Gastrocnemius medialis (tissue), 4 donors: ENCODE results near the gene MDM1. TPM values are rescaled to one million over a fixed set of nuclear protein-coding genes. Genes with fewer than 3 reads are reported as not detected.

Source experiments
- ATAC-seq, 2 donors: fragments of 150-250 bp; one replicate each; pipeline ENCODE4 v1.9.1; 2016
- DNase-seq, 2 donors: peaks; one replicate each; pipeline ENCODE4 v3.0.0-alpha.2; 2019
- H3K27ac ChIP-seq, 4 donors: fragments of 200-600 bp; sonication (generic); 1 replicate in 1 of 4; 2 replicates in 3 of 4; pipeline ENCODE4 v1.5.1; 2016 to 2018; ENCODE audit warnings: mild to moderate bottlenecking in 2 of 4, moderate library complexity in 1 of 4
- H3K27me3 ChIP-seq, 3 donors: fragments of 200-600 bp; sonication (generic) in 2 of 3; 1 replicate in 1 of 3; 2 replicates in 2 of 3; pipeline versions ENCODE4 v1.5.1 to v1.6.0; 2016 to 2019; ENCODE audit warnings: mild to moderate bottlenecking in 1 of 3, moderate library complexity in 1 of 3
- H3K36me3 ChIP-seq, 2 donors: fragments of 200-600 bp; sonication (generic) in 1 of 2; one replicate each; pipeline ENCODE4 v1.5.1; 2017 to 2018
- H3K4me1 ChIP-seq, 2 donors: fragments of 200-600 bp; sonication (generic) in 1 of 2; one replicate each; pipeline ENCODE4 v1.5.1; 2016 to 2017; ENCODE audit warnings: mild to moderate bottlenecking in 2 of 2
- H3K4me3 ChIP-seq, 4 donors: fragments of 200-600 bp; sonication (generic) in 3 of 4; 1 replicate in 1 of 4; 2 replicates in 3 of 4; pipeline ENCODE4 v1.5.1; 2016 to 2019; ENCODE audit warnings: mild to moderate bottlenecking in 2 of 4
- H3K9me3 ChIP-seq, 3 donors: fragments of 200-600 bp; sonication (generic) in 2 of 3; 1 replicate in 1 of 3; 2 replicates in 2 of 3; pipeline ENCODE4 v1.5.1; 2016 to 2019
- POLR2A ChIP-seq, 2 donors: fragments of 450-650 bp; IDR thresholded peaks; one replicate each; pipeline ENCODE4 v1.6.1; 2017; ENCODE audit warnings: antibody characterized with exemption in 2 of 2, mild to moderate bottlenecking in 2 of 2, moderate library complexity in 2 of 2
- in situ Hi-C, 4 donors: fragments of 200-750 bp; cut with MboI; loops; one replicate each; pipeline versions ENCODE4 v1.15.0 to v1.8.0; 2017; ENCODE audit warnings: low sequenced_read_pairs in 4 of 4
- intact Hi-C: fragments of 100-400 bp; cut with DNase I; formaldehyde crosslinking; loops from one replicate; pipeline ENCODE4 v1.15.1; 2023; ENCODE audit warnings: low total_unique reads
- total RNA-seq, 4 donors: library from RNA; depleted of rRNA; stranded (reverse); fragments of >200 nt; gene quantifications; one replicate each; pipeline versions ENCODE4 v1.1.0 to v1.2.3, GENCODE V29; 2016
- TF ChIP-seq, protein P1 (sequence below), 5 experiments: fragments of 450-650 bp in 3 of 5; fragments of 200-600 bp in 2 of 5; sonication (generic) in 2 of 5; IDR thresholded peaks in 4 of 5; conservative IDR thresholded peaks in 1 of 5; 1 replicate in 4 of 5; 2 replicates in 1 of 5; pipeline ENCODE4 v1.5.1; 2016 to 2019; ENCODE audit warnings: antibody characterized with exemption in 5 of 5, mild to moderate bottlenecking in 3 of 5, moderate library complexity in 3 of 5

MDM1 gene
- total RNA-seq, 4 donors from 2014 or later, result 1.6 to 6.8 (median 3.4) TPM

DNA sequence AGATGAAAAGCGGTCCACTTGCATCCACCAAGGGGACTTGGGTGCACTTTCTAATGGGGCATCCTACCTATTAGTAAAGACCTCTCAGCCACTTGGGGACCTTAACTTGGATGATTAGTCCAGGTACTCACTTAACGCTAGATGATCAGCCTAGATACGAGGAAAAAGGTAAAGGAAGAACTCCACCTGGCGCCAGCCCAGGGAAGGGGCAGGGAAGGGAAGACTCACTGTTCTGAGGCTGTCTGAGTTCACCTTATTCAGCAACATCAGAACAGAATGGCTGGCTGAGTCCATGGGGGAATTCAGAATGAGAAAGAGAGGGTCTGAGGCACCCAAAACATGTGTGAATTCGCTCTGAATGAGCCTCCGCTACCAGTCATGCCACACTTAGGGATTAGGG lies 85.8 kb downstream of the MDM1 start:
- intact Hi-C loops, result no loop called here

DNA sequence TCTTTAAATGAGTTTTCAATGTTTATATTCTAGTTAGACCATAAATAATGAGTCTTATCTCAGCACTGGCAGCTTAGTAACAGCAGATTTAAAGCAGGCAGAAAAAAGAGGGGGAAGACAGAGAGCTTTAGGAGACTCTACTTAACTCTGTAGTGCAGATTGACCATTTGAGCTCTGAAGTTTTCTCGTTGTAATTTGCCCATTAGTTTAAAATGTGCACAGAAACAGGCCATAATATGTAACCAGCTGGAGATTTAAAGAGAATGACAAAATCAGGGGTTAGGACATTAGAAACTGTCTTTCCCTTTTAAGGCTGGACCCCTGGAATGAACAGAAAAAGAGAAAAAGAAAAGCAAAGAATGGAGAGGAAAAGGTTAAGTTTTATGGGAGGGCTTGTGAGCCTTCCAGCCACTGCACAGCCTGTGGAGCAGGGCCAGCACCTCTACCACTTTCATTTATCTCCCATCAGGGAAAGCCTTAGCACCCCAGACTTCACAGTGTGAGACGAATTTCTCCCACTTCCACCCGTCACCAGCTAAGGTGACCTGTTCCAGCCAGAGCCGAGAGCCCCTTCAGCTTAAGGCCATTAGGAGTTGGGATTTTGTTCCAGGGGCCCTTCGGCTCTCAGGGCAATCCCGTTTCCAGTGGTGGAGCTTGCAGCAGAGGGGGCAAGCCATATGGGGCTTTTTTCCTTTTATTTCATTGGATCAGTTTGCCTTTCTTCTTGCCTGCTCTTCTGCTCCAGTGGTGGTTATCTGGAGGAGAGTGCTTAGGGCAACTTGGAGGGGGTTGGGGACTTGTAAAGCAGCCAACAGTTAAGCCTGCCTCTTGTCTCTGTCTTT lies 86.8 kb downstream of the MDM1 start:
- intact Hi-C loops, result no loop called here
- no peaks in the 10 kb centered on the region for H3K36me3 ChIP-seq

More for the DNA sequence above, 85.8 kb downstream of the MDM1 start:
- H3K4me3 ChIP-seq, result no peak overlapping the region
- TF ChIP-seq POLR2A (IDR thresholded peaks at IDR 0.05), result no peak
- TF ChIP-seq, protein P1, sequence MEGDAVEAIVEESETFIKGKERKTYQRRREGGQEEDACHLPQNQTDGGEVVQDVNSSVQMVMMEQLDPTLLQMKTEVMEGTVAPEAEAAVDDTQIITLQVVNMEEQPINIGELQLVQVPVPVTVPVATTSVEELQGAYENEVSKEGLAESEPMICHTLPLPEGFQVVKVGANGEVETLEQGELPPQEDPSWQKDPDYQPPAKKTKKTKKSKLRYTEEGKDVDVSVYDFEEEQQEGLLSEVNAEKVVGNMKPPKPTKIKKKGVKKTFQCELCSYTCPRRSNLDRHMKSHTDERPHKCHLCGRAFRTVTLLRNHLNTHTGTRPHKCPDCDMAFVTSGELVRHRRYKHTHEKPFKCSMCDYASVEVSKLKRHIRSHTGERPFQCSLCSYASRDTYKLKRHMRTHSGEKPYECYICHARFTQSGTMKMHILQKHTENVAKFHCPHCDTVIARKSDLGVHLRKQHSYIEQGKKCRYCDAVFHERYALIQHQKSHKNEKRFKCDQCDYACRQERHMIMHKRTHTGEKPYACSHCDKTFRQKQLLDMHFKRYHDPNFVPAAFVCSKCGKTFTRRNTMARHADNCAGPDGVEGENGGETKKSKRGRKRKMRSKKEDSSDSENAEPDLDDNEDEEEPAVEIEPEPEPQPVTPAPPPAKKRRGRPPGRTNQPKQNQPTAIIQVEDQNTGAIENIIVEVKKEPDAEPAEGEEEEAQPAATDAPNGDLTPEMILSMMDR (IDR thresholded peaks at IDR 0.05 in 4 of 5, conservative IDR thresholded peaks at IDR 0.05 in 1 of 5), result no peak
- no peaks in the 10 kb centered on the region for H3K9me3 ChIP-seq
- in situ Hi-C loops, result no loop called here
- H3K27me3 ChIP-seq, result no peaks in the 10 kb centered on the region
- no peak overlapping the region for H3K27ac ChIP-seq
- no peaks in the 10 kb centered on the region for H3K4me1 ChIP-seq
- ATAC-seq (no peak), DNase-seq (no peak)
- no peaks in the 10 kb centered on the region for H3K36me3 ChIP-seq

More for the DNA sequence above, 86.8 kb downstream of the MDM1 start:
- no peak for ATAC-seq
- no peak overlapping the region for H3K4me3 ChIP-seq
- in situ Hi-C loops, result no loop called here
- no peaks in the 10 kb centered on the region for H3K9me3 ChIP-seq
- H3K4me1 ChIP-seq, result no peaks in the 10 kb centered on the region
- TF ChIP-seq, protein P1 (IDR thresholded peaks at IDR 0.05 in 4 of 5, conservative IDR thresholded peaks at IDR 0.05 in 1 of 5), result no peak
- TF ChIP-seq POLR2A (IDR thresholded peaks at IDR 0.05), result no peak
- H3K27ac ChIP-seq, result no peak overlapping the region
- no peak for DNase-seq
- H3K27me3 ChIP-seq, result no peaks in the 10 kb centered on the region

Other genes starting within 250 kb of the MDM1 start
- gene IFNG, start 172.6 kb downstream of the MDM1 start, total RNA-seq, result not detected
- gene IL26, start 106.6 kb downstream of the MDM1 start, total RNA-seq, result not detected
- not detected for gene IL22, start 78.8 kb downstream of the MDM1 start, total RNA-seq